ENCODE measurements around the gene SHFL. TPM values are rescaled to one million over a fixed set of nuclear protein-coding genes. Genes with fewer than 3 reads are reported as not detected.

SHFL gene
- total RNA-seq, 1 experiment from 2014 or later = 18.5 TPM

GRCh38 chr19:10111405-10111811 is 25.3 kb downstream of the SHFL start, which contains the start of gene P2RY11 (continued):
- TF ChIP-seq CTCF (IDR thresholded peaks at IDR 0.05 in 2 of 3, conservative IDR thresholded peaks at IDR 0.05 in 1 of 3; ENCODE audit: borderline replicate concordance in 1 of 3, insufficient read depth in 1 of 3, low read depth in 2 of 3, low read length in 2 of 3) (no peak), CEBPB (IDR thresholded peaks at IDR 0.05; ENCODE audit: low read depth) (no peak), FOSL1 (IDR thresholded peaks at IDR 0.05; ENCODE audit: low read depth) (no peak), SIN3A (IDR thresholded peaks at IDR 0.05; ENCODE audit: low read depth) (no peak), CBX3 (IDR thresholded peaks at IDR 0.05; ENCODE audit: low read depth) (no peak), MAX (IDR thresholded peaks at IDR 0.05) (no peak), JUND (IDR thresholded peaks at IDR 0.05) (no peak), EZH2 (IDR thresholded peaks at IDR 0.05) (no peak), SP1 (IDR thresholded peaks at IDR 0.05; ENCODE audit: low read depth) (no peak)
- TF ChIP-seq, protein P1, sequence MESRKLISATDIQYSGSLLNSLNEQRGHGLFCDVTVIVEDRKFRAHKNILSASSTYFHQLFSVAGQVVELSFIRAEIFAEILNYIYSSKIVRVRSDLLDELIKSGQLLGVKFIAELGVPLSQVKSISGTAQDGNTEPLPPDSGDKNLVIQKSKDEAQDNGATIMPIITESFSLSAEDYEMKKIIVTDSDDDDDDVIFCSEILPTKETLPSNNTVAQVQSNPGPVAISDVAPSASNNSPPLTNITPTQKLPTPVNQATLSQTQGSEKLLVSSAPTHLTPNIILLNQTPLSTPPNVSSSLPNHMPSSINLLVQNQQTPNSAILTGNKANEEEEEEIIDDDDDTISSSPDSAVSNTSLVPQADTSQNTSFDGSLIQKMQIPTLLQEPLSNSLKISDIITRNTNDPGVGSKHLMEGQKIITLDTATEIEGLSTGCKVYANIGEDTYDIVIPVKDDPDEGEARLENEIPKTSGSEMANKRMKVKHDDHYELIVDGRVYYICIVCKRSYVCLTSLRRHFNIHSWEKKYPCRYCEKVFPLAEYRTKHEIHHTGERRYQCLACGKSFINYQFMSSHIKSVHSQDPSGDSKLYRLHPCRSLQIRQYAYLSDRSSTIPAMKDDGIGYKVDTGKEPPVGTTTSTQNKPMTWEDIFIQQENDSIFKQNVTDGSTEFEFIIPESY (IDR thresholded peaks at IDR 0.05; ENCODE audit: extremely low read depth, insufficient replicate concordance, low read length) = no peak
